AG10803 (cell line): ENCODE results near the gene USP32.
"Not testable (repeated sequence)": the region's sequence is repeated elsewhere in the genome, so short reads cannot be mapped to it uniquely, and the experiment has no call there.

ENCODE experiments used
- DNase-seq: peaks from one replicate; pipeline ENCODE4 v3.0.0; 2010; ENCODE audit warnings: low read depth
- H3K4me3 ChIP-seq: 2 replicates; pipeline ENCODE4 v1.5.1; 2011; ENCODE audit warnings: mild to moderate bottlenecking, low read length, control low read depth
- CTCF ChIP-seq: conservative IDR thresholded peaks from 2 replicates; pipeline ENCODE4 v1.5.1; 2011; ENCODE audit warnings: mild to moderate bottlenecking, low read length, control low read depth, inconsistent platforms

Gene USP32

GRCh38 chr17:60240290-60240689, 151.6 kb downstream of the USP32 start:
- no peak for DNase-seq
- TF ChIP-seq CTCF: no peak
- H3K4me3 ChIP-seq: no peak overlapping the region

GRCh38 chr17:60231691-60232090, 160.2 kb downstream of the USP32 start:
- peak; percentile 54 for DNase-seq
- H3K4me3 ChIP-seq: no peak overlapping the region
- no peak for TF ChIP-seq CTCF

GRCh38 chr17:60231234-60231633, 160.7 kb downstream of the USP32 start:
- peak; percentile 55 for TF ChIP-seq CTCF
- H3K4me3 ChIP-seq: no peak overlapping the region
- DNase-seq: peak; percentile 21

- peak; percentile 38 for DNase-seq
- TF ChIP-seq CTCF: no peak
- no peak overlapping the region for H3K4me3 ChIP-seq
Measured at GRCh38 chr17:60230358-60230757, 161.6 kb downstream of the USP32 start.

GRCh38 chr17:60229188-60229802, 162.6 kb downstream of the USP32 start:
- H3K4me3 ChIP-seq: no peak overlapping the region
- DNase-seq: peak; percentile 44
- TF ChIP-seq CTCF: 0 out of 2 replicates have a peak, but pooled peaks have one; percentile 6

- DNase-seq, H3K4me3 ChIP-seq: not testable (repeated sequence)
Measured at GRCh38 chr17:60227276-60227675, 164.7 kb downstream of the USP32 start.

GRCh38 chr17:60224064-60224463, 167.9 kb downstream of the USP32 start:
- no peak overlapping the region for H3K4me3 ChIP-seq
- DNase-seq: peak; percentile 13
- TF ChIP-seq CTCF: no peak
